ENCODE measurements around the gene RELN. TPM values are rescaled to one million over a fixed set of nuclear protein-coding genes. Genes with fewer than 3 reads are reported as not detected.

RELN gene
- total and polyA plus RNA-seq, 10 of the 15 experiments (the other 5 are each of a cell fraction or from before 2014, with no cell fraction given) = 0.11 to 0.21 TPM; not detected in 8

DNA sequence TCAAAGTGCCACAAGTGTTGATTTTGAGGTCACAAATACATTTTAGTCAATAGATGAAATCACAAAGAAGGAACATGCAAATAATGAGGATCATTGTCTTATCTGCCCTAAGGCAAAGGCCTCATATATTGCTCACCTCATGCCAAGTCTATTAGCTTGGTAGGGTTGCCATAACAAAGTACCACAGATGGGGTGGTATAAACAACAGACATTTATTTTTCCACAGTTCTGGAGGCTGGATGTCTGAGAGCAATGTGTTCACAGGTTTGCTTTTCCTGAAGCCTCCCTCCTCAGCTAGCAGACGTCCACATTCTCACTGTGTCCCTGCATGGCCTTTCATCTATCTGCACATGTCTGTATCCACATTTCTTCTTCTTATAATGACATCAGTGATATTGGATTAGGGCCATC is 59.6 kb downstream of the RELN start (continued):
- TF ChIP-seq HDAC6 (IDR thresholded peaks at IDR 0.05; ENCODE audit: unreplicated experiment) = no peak

DNA sequence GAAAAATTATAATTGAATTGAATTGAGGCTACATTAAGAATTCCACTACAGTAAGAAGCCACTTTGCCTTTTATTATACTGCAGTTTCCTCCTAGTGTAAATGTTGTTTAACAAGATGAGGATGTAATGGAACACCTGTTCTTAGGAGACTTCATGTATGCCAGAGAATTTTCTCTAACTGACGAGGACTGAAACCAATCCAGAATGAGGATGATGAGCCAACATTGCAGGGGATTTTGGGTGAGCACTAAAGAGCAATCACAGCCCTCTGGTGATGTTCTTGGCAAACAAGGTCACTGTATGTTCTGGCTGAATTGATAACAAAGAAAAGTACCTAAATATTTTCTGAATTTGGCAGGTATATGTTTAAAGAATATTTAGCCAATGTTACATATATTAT is 60.9 kb downstream of the RELN start:
- H3K4me2 ChIP-seq (ENCODE audit: control insufficient read depth, insufficient read depth) = no peak overlapping the region
- H3K4me1 ChIP-seq (ENCODE audit: control insufficient read depth, insufficient read depth, low read length) = no peaks in the 10 kb centered on the region
- no peak for TF ChIP-seq ZNF384 (IDR thresholded peaks at IDR 0.05; ENCODE audit: borderline replicate concordance, low read depth, low read length)
- ChIA-PET CTCF (no interaction called here), RAD21 (ENCODE audit: unreplicated experiment) (no interaction called here), SMC1A (ENCODE audit: uncharacterized antibody, unreplicated experiment) (no interaction called here), POLR2A (no interaction called here)
- no peak overlapping the region for H3K9ac ChIP-seq (ENCODE audit: control insufficient read depth, insufficient read depth, low read length)
- H3K79me2 ChIP-seq (ENCODE audit: control insufficient read depth, insufficient read depth, low read length) = no peaks in the 10 kb centered on the region
- DNase-seq (ENCODE audit: low read depth, low spot score) (no peak), FAIRE-seq (no peak), ATAC-seq (no peak)
- intact Hi-C loops (cut with micrococcal nuclease; ENCODE audit: unreplicated experiment) (no loop called here), in situ Hi-C loops (cut with MboI) (no loop called here)
- H4K20me1 ChIP-seq (ENCODE audit: control insufficient read depth, insufficient read depth) = no peaks in the 10 kb centered on the region
- H3K9me3 ChIP-seq (replicated peaks; ENCODE audit: control insufficient read depth, insufficient read depth, low read length) = no peaks in the 10 kb centered on the region
- BruUV-seq (replicated peaks) = no TSS peak
- no peaks in the 10 kb centered on the region; a peak in 1 of 4 replicates for H3K27me3 ChIP-seq (replicated peaks in 1 of 2; ENCODE audit: control insufficient read depth in 2 of 2, insufficient read depth in 2 of 2, low read length in 1 of 2)
- no peaks in the 10 kb centered on the region for H3K36me3 ChIP-seq (ENCODE audit: control insufficient read depth in 2 of 2, insufficient read depth in 2 of 2, low read length in 1 of 2)
- H3K4me3 ChIP-seq = no peak overlapping the region
- no peak overlapping the region for H3K27ac ChIP-seq (ENCODE audit: control insufficient read depth, insufficient read depth)
- WGBS (ENCODE audit: insufficient coverage, insufficient replicate concordance, low lambda C conversion rate, missing lambda C conversion rate) = 0% methylated on average over 1 of the region's 1 CpG
- no peak overlapping the region for H2AFZ ChIP-seq (ENCODE audit: control insufficient read depth, low read depth, low read length)

DNA sequence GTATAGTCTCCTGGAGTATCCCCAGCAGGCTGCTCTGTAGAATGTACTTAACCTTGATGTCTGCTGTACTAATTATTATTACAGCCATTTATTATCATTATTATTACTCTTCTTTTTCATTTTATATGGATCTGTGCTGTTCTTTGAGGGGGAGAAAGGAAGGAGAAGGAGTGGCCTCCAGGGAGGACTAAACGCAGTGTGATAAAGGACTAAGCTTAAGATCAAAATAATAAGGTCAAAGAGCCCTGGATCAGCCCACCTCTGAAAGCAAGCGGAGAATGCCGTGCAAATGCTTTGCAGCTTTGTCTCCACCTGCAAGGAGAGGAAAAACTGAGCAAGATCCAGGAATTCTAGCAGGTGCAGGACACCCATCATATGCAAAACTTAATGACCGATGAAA is 65.3 kb downstream of the RELN start:
- DNase-seq (ENCODE audit: low read depth, low spot score) (no peak), ATAC-seq (no peak), FAIRE-seq (no peak)
- no peaks in the 10 kb centered on the region; a peak in 1 of 4 replicates for H3K27me3 ChIP-seq (replicated peaks in 1 of 2; ENCODE audit: control insufficient read depth in 2 of 2, insufficient read depth in 2 of 2, low read length in 1 of 2)
- H3K27ac ChIP-seq (ENCODE audit: control insufficient read depth, insufficient read depth) = no peak overlapping the region
- SMC1A ChIA-PET (ENCODE audit: uncharacterized antibody, unreplicated experiment) = interaction anchor here (1.3 kb wide), 1 partner anchor 22 kb away, joined by 4 read pairs; no protein-coding TSS in a partner anchor
- H3K4me3 ChIP-seq = no peak overlapping the region
- RAD21 ChIA-PET (ENCODE audit: unreplicated experiment) = no interaction called here
- POLR2A ChIA-PET = no interaction called here
- 10% methylated on average over 4 of the region's 4 CpGs for WGBS (ENCODE audit: insufficient coverage, insufficient replicate concordance, low lambda C conversion rate, missing lambda C conversion rate)
- H3K9ac ChIP-seq (ENCODE audit: control insufficient read depth, insufficient read depth, low read length) = no peak overlapping the region
- no peak overlapping the region for H3K4me2 ChIP-seq (ENCODE audit: control insufficient read depth, insufficient read depth)
- in situ Hi-C loops (cut with MboI) (no loop called here), intact Hi-C loops (cut with micrococcal nuclease; ENCODE audit: unreplicated experiment) (no loop called here)
- H3K79me2 ChIP-seq (ENCODE audit: control insufficient read depth, insufficient read depth, low read length) = no peaks in the 10 kb centered on the region
- TF ChIP-seq, protein P1, sequence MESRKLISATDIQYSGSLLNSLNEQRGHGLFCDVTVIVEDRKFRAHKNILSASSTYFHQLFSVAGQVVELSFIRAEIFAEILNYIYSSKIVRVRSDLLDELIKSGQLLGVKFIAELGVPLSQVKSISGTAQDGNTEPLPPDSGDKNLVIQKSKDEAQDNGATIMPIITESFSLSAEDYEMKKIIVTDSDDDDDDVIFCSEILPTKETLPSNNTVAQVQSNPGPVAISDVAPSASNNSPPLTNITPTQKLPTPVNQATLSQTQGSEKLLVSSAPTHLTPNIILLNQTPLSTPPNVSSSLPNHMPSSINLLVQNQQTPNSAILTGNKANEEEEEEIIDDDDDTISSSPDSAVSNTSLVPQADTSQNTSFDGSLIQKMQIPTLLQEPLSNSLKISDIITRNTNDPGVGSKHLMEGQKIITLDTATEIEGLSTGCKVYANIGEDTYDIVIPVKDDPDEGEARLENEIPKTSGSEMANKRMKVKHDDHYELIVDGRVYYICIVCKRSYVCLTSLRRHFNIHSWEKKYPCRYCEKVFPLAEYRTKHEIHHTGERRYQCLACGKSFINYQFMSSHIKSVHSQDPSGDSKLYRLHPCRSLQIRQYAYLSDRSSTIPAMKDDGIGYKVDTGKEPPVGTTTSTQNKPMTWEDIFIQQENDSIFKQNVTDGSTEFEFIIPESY (IDR thresholded peaks at IDR 0.05) = no peak
- TF ChIP-seq HDGF (IDR thresholded peaks at IDR 0.05) = no peak
- TF ChIP-seq SMC3 (IDR thresholded peaks at IDR 0.05; ENCODE audit: borderline replicate concordance, low read length) = no peak
- TF ChIP-seq NFIC (IDR thresholded peaks at IDR 0.05; ENCODE audit: low read depth, low read length) = no peak
- no peak for TF ChIP-seq POLR2A (IDR thresholded peaks at IDR 0.05; ENCODE audit: low read depth, low read length)
- no peak for TF ChIP-seq BACH1 (IDR thresholded peaks at IDR 0.05; ENCODE audit: borderline replicate concordance)
- no peak for TF ChIP-seq KDM1A (IDR thresholded peaks at IDR 0.05; ENCODE audit: borderline replicate concordance)
- TF ChIP-seq GABPA (IDR thresholded peaks at IDR 0.05; ENCODE audit: low read depth) = no peak
- TF ChIP-seq EZH2 (IDR thresholded peaks at IDR 0.05; ENCODE audit: borderline replicate concordance, control insufficient read depth, low read depth, low read length) = no peak
- no peak for TF ChIP-seq MEF2A (IDR thresholded peaks at IDR 0.05; ENCODE audit: insufficient read depth, low read depth, low read length)
- no peak for TF ChIP-seq DPF2 (IDR thresholded peaks at IDR 0.05)
- TF ChIP-seq CHD1 (IDR thresholded peaks at IDR 0.05; ENCODE audit: low read depth, low read length) = no peak
- H3K4me1 ChIP-seq (ENCODE audit: control insufficient read depth, insufficient read depth, low read length) = no peaks in the 10 kb centered on the region
- no peak overlapping the region for H2AFZ ChIP-seq (ENCODE audit: control insufficient read depth, low read depth, low read length)
- no peaks in the 10 kb centered on the region for H4K20me1 ChIP-seq (ENCODE audit: control insufficient read depth, insufficient read depth)
- no peaks in the 10 kb centered on the region for H3K9me3 ChIP-seq (replicated peaks; ENCODE audit: control insufficient read depth, insufficient read depth, low read length)
- no peaks in the 10 kb centered on the region for H3K36me3 ChIP-seq (ENCODE audit: control insufficient read depth in 2 of 2, insufficient read depth in 2 of 2, low read length in 1 of 2)
- no TSS peak for BruUV-seq (replicated peaks)
- CTCF ChIA-PET = no interaction called here

Measured in GM12878 (cell line).